Adrenal gland (tissue), 12 donors: ENCODE data around the gene AP3M1. TPM values are rescaled to one million over a fixed set of nuclear protein-coding genes. Genes with fewer than 3 reads are reported as not detected.

Source experiments
- DNase-seq, 7 donors: peaks; one replicate each; pipeline ENCODE4 v3.0.0-alpha.2; 2019 to 2020
- H3K27ac ChIP-seq, 5 donors: fragments of 200-600 bp; sonication (generic) in 4 of 5; 1 replicate in 3 of 5; 2 replicates in 2 of 5; pipeline versions ENCODE4 v1.5.1 to v1.8.0; 2016 to 2020; ENCODE audit warnings: mild to moderate bottlenecking in 1 of 5
- H3K27me3 ChIP-seq: fragments of 200-600 bp; 2 replicates; pipeline ENCODE4 v1.8.0; 2021
- H3K36me3 ChIP-seq, 2 donors: fragments of 200-600 bp; replicated peaks in 1 of 2; 1 replicate in 1 of 2; 2 replicates in 1 of 2; pipeline versions ENCODE4 v1.5.1 to v1.8.0; 2018 to 2022
- H3K4me1 ChIP-seq, 2 donors: fragments of 200-600 bp; replicated peaks in 1 of 2; 1 replicate in 1 of 2; 2 replicates in 1 of 2; pipeline versions ENCODE4 v1.5.1 to v1.8.0; 2018 to 2021
- H3K4me3 ChIP-seq, 4 donors: fragments of 200-600 bp; sonication (generic) in 3 of 4; one replicate each; pipeline ENCODE4 v1.5.1; 2016 to 2018
- H3K9me3 ChIP-seq, 3 donors: fragments of 200-600 bp; sonication (generic) in 1 of 3; replicated peaks in 1 of 3; 1 replicate in 2 of 3; 2 replicates in 1 of 3; pipeline versions ENCODE4 v1.5.1 to v1.8.0; 2016 to 2021
- CTCF ChIP-seq, 6 experiments: fragments of 450-650 bp in 4 of 6; fragments of 200-600 bp in 2 of 6; sonication (generic) in 1 of 6; IDR thresholded peaks; 1 replicate in 5 of 6; 2 replicates in 1 of 6; pipeline versions ENCODE4 v1.5.1 to v1.8.0; 2016 to 2021; ENCODE audit warnings: antibody characterized with exemption in 6 of 6, mild to moderate bottlenecking in 2 of 6, moderate library complexity in 1 of 6
- POLR2A ChIP-seq, 2 donors: fragments of 450-650 bp; IDR thresholded peaks; one replicate each; pipeline ENCODE4 v1.6.1; 2017; ENCODE audit warnings: antibody characterized with exemption in 2 of 2, mild to moderate bottlenecking in 2 of 2, moderate library complexity in 1 of 2
- WGBS, 4 donors: extraction: QIAGEN DNeasy Blood & Tissue Kit in 2 of 4; methylation state at CpG; one replicate each; pipeline versions ENCODE4 v1.1.5 to v1.1.7; 2013 to 2017; 5-methylcytosine and 5-hydroxymethylcytosine counted together
- intact Hi-C, 2 donors: fragments of 100-400 bp; cut with DNase I; formaldehyde crosslinking; loops; one replicate each; pipeline versions ENCODE4 v1.14.1 to v1.15.0; 2022 to 2023
- polyA plus RNA-seq, 3 donors: library from polyadenylated mRNA; stranded (reverse); fragments of 200-250 nt in 2 of 3; fragments of 350-450 nt in 1 of 3; fragmentation: Illumina TruSeq in 1 of 3; extraction: RNeasy Lipid Tissue Mini Kit (QIAGEN cat#74804) in 1 of 3; gene quantifications; one replicate each; pipeline ENCODE4 v1.2.3, GENCODE V29; 2013 to 2014
- total RNA-seq, 9 donors: library from RNA; depleted of rRNA in 4 of 9; stranded (reverse); fragments of >200 nt in 4 of 9; fragments of 120-200 nt in 1 of 9; fragmentation: NEBNext Ultra II Directional in 1 of 9; extraction: Animal tissue kit (Norgen Biotek cat#: 25700) in 1 of 9; gene quantifications; one replicate each; pipeline versions ENCODE4 v1.1.0 to v1.2.4, GENCODE V29; 2013 to 2023
- donor health status: healthy with polysubstance abuse.
- donor health status: Bipolar disorder and iron deficiency.
- donor health status: DM: yes; HTN: yes; CAD: no.
- donor health status: DM: no; HTN: no; CAD: no.
- donor health status: DM: no; HTN: no; CAD: no.
- donor health status: DM: yes; HTN: yes; CAD: no.

AP3M1 gene
- total and polyA plus RNA-seq, 12 donors, result 6.1 to 79.7 (median 38.0) TPM

- intact Hi-C loops, result no loop called here
- DNase-seq, result no peak
- WGBS, 4 donors, result 56 to 91% (median 87%) methylated on average over 1 of the region's 1 CpG
- H3K9me3 ChIP-seq, result no peaks in the 10 kb centered on the region
- H3K36me3 ChIP-seq, result no peaks in the 10 kb centered on the region
- no peaks in the 10 kb centered on the region for H3K27me3 ChIP-seq
- no peak overlapping the region for H3K27ac ChIP-seq
- TF ChIP-seq CTCF (IDR thresholded peaks at IDR 0.05), result no peak
- TF ChIP-seq POLR2A (IDR thresholded peaks at IDR 0.05), result no peak
- H3K4me3 ChIP-seq, result no peak overlapping the region
- H3K4me1 ChIP-seq, result no peaks in the 10 kb centered on the region
Measured at GRCh38 chr10:74167443-74167842, 16.8 kb upstream of the AP3M1 start.

- intact Hi-C loops, result no loop called here
- H3K27me3 ChIP-seq, result no peaks in the 10 kb centered on the region
- H3K36me3 ChIP-seq, result no peaks in the 10 kb centered on the region
- WGBS, 4 donors, result 50 to 69% (median 62%) methylated on average over 2 of the region's 2 CpGs
- no peaks in the 10 kb centered on the region for H3K4me1 ChIP-seq
- no peak overlapping the region for H3K4me3 ChIP-seq
- TF ChIP-seq POLR2A (IDR thresholded peaks at IDR 0.05), result no peak
- H3K9me3 ChIP-seq, result no peaks in the 10 kb centered on the region
- DNase-seq, result no peak
- no peak overlapping the region for H3K27ac ChIP-seq
Measured at GRCh38 chr10:74165530-74165901, 14.9 kb upstream of the AP3M1 start.

GRCh38 chr10:74164716-74165529 lies 14.3 kb upstream of the AP3M1 start:
- no peaks in the 10 kb centered on the region for H3K27me3 ChIP-seq
- intact Hi-C loops, result no loop called here
- no peaks in the 10 kb centered on the region for H3K9me3 ChIP-seq
- WGBS, 4 donors, result 65 to 82% (median 74%) methylated on average over 6 of the region's 6 CpGs
- no peak for DNase-seq
- no peak overlapping the region for H3K4me3 ChIP-seq
- H3K27ac ChIP-seq, result no peak overlapping the region
- TF ChIP-seq CTCF (IDR thresholded peaks at IDR 0.05) (no peak), POLR2A (IDR thresholded peaks at IDR 0.05) (no peak)
- no peaks in the 10 kb centered on the region for H3K4me1 ChIP-seq
- no peaks in the 10 kb centered on the region for H3K36me3 ChIP-seq

- Histone ChIP-seq H3K4me3 (no peak overlapping the region), H3K27me3 (no peaks in the 10 kb centered on the region), H3K36me3 (no peaks in the 10 kb centered on the region), H3K27ac (no peak overlapping the region), H3K9me3 (no peaks in the 10 kb centered on the region), H3K4me1 (no peaks in the 10 kb centered on the region)
- no peak for DNase-seq
- intact Hi-C loops, result no loop called here
- TF ChIP-seq CTCF (IDR thresholded peaks at IDR 0.05) (no peak), POLR2A (IDR thresholded peaks at IDR 0.05) (no peak)
- 66 to 72% (median 69%) methylated on average over 3 of the region's 3 CpGs for WGBS, 4 donors
Measured at GRCh38 chr10:74163319-74164068, 12.9 kb upstream of the AP3M1 start.
